HCT116 (cell line): ENCODE data around the gene SEC61A1. TPM values are rescaled to one million over a fixed set of nuclear protein-coding genes. Genes with fewer than 3 reads are reported as not detected.

Source experiments
- ATAC-seq: fragments of 200-7000 bp; cut with Tn5 transposase; 2 replicates; pipeline ENCODE4 v1.9.1; 2020; ENCODE audit warnings: mild to moderate bottlenecking, moderate library complexity
- BruUV-seq: library from RNA; stranded (reverse); fragments of 400-500 nt; replicated peaks from 2 replicates; lab custom pipeline; 2021; lab: Mats Ljungman, UMichigan
- CTCF ChIA-PET: fragments of 300-600 bp; sonication (Branson Sonifier 250); formaldehyde crosslinking; loops from one replicate; lab custom pipeline; 2021; ENCODE audit warnings: antibody characterized with exemption; lab: Charles Lee
- POLR2A ChIA-PET: fragments of 300-600, 350-600 bp; sonication (Branson Sonifier 250); formaldehyde crosslinking; loops from one replicate; lab custom pipeline; 2021; ENCODE audit warnings: antibody characterized with exemption; lab: Charles Lee
- RAD21 ChIA-PET, 2 experiments: fragments of 300-600 bp; sonication (Branson Sonifier 250); formaldehyde crosslinking; loops; one replicate each; lab custom pipeline; 2023; ENCODE audit warnings: low total read pairs in 2 of 2; ENCODE audit not compliant: uncharacterized antibody in 2 of 2, unreplicated experiment in 2 of 2, low non-redundant PET in 1 of 2; lab: Charles Lee
- DNase-seq: peaks from one replicate; pipeline ENCODE4 v3.0.0-alpha.2; 2010; ENCODE audit warnings: low read depth, low spot score
- H2AFZ ChIP-seq: fragments of 200-600 bp; shearing (Covaris generic), sonication (generic); 2 replicates; pipeline ENCODE4 v1.6.1; 2017; ENCODE audit warnings: low read depth, mixed run types, mixed read lengths, antibody characterized with exemption, low read length; ENCODE audit not compliant: poor library complexity, severe bottlenecking
- H3K27ac ChIP-seq: 2 replicates; pipeline ENCODE4 v1.5.1; 2012; ENCODE audit warnings: low read depth, low read length
- H3K27me3 ChIP-seq: fragments of 200-600 bp; sonication (generic); 2 replicates; pipeline ENCODE4 v1.6.1; 2016; ENCODE audit warnings: mixed run types, low read length, mixed read lengths; ENCODE audit not compliant: insufficient read depth
- H3K36me3 ChIP-seq, 2 experiments: fragments of 200-500 bp in 1 of 2; fragments of 200-600 bp in 1 of 2; sonication (Bioruptor generic) in 1 of 2; sonication (generic) in 1 of 2; 2 replicates each; pipeline versions ENCODE4 v1.5.1 to v1.6.1; 2014 to 2016; ENCODE audit warnings: low read length in 2 of 2, inconsistent platforms in 1 of 2, mixed read lengths in 1 of 2, mixed run types in 1 of 2; ENCODE audit not compliant: insufficient read depth in 2 of 2, control insufficient read depth in 1 of 2
- H3K4me1 ChIP-seq, 2 experiments: fragments of 200-600 bp in 1 of 2; sonication (generic) in 1 of 2; 2 replicates each; pipeline versions ENCODE4 v1.5.1 to v1.6.1; 2012 to 2017; ENCODE audit warnings: low read length in 2 of 2, inconsistent platforms in 1 of 2, mild to moderate bottlenecking in 1 of 2, mixed read lengths in 1 of 2, mixed run types in 1 of 2, moderate library complexity in 1 of 2; ENCODE audit not compliant: insufficient read depth in 2 of 2, control insufficient read depth in 1 of 2
- H3K4me2 ChIP-seq: fragments of 200-600 bp; sonication (generic); 2 replicates; pipeline ENCODE4 v1.6.1; 2017; ENCODE audit warnings: mixed run types, low read length, mixed read lengths
- H3K4me3 ChIP-seq, 2 experiments: fragments of 200-600 bp in 1 of 2; sonication (generic) in 1 of 2; replicated peaks in 1 of 2; 2 replicates each; pipeline ENCODE4 v1.5.1; 2011 to 2016; ENCODE audit warnings: low read length in 2 of 2, control low read depth in 1 of 2, low read depth in 1 of 2, mild to moderate bottlenecking in 1 of 2, mixed read lengths in 1 of 2, mixed run types in 1 of 2
- H3K79me2 ChIP-seq: fragments of 200-600 bp; sonication (generic); 2 replicates; pipeline ENCODE4 v1.6.1; 2017; ENCODE audit warnings: mild to moderate bottlenecking, mixed run types, low read length, moderate library complexity, mixed read lengths; ENCODE audit not compliant: insufficient read depth
- H3K9ac ChIP-seq: fragments of 200-600 bp; sonication (generic); 2 replicates; pipeline ENCODE4 v1.6.1; 2016; ENCODE audit warnings: low read length, mixed read lengths
- H3K9me2 ChIP-seq: fragments of 200-600 bp; sonication (generic), shearing (Covaris generic); 2 replicates; pipeline ENCODE4 v1.6.1; 2017; ENCODE audit warnings: mixed run types, mild to moderate bottlenecking, moderate library complexity; ENCODE audit not compliant: insufficient read depth
- H3K9me3 ChIP-seq, 2 experiments: fragments of 200-500 bp in 1 of 2; fragments of 200-600 bp in 1 of 2; sonication (Bioruptor generic) in 1 of 2; sonication (generic) in 1 of 2; 2 replicates each; pipeline ENCODE4 v1.6.1; 2014 to 2017; ENCODE audit warnings: low read length in 2 of 2, mixed read lengths in 2 of 2, inconsistent platforms in 1 of 2, low read depth in 1 of 2, mild to moderate bottlenecking in 1 of 2, mixed run types in 1 of 2, moderate library complexity in 1 of 2; ENCODE audit not compliant: control insufficient read depth in 1 of 2, insufficient read depth in 1 of 2
- H4K20me1 ChIP-seq: fragments of 200-600 bp; sonication (generic), shearing (Covaris generic); 2 replicates; pipeline ENCODE4 v1.6.1; 2017; ENCODE audit warnings: mixed run types, mild to moderate bottlenecking, moderate library complexity; ENCODE audit not compliant: insufficient read depth
- CEBPB ChIP-seq: IDR thresholded peaks from 2 replicates; pipeline ENCODE4 v1.6.1; 2012; ENCODE audit warnings: low read depth
- CTCF ChIP-seq, 3 experiments: fragments of 200-600 bp in 1 of 3; sonication (generic) in 1 of 3; IDR thresholded peaks in 2 of 3; conservative IDR thresholded peaks in 1 of 3; 2 replicates each; pipeline ENCODE4 v1.5.1; 2012 to 2017; ENCODE audit warnings: low read depth in 2 of 3, low read length in 2 of 3, antibody characterized with exemption in 1 of 3, borderline replicate concordance in 1 of 3, control low read depth in 1 of 3, mild to moderate bottlenecking in 1 of 3, mixed read lengths in 1 of 3, mixed run types in 1 of 3, moderate library complexity in 1 of 3; ENCODE audit not compliant: insufficient read depth in 1 of 3
- EGR1 ChIP-seq: IDR thresholded peaks from 2 replicates; pipeline ENCODE4 v1.6.1; 2012; ENCODE audit warnings: low read depth
- EZH2 ChIP-seq: fragments of 200-600 bp; sonication (generic); IDR thresholded peaks from 2 replicates; pipeline ENCODE4 v1.6.1; 2017; ENCODE audit warnings: antibody characterized with exemption, mixed run types
- FOSL1 ChIP-seq: IDR thresholded peaks from 2 replicates; pipeline ENCODE4 v1.6.1; 2012; ENCODE audit warnings: low read depth
- POLR2A ChIP-seq: IDR thresholded peaks from 2 replicates; pipeline ENCODE4 v1.7.0; 2011; ENCODE audit warnings: borderline replicate concordance; ENCODE audit not compliant: insufficient read depth, insufficient read length; ENCODE audit errors: extremely low read depth
- POLR2AphosphoS5 ChIP-seq: IDR thresholded peaks from 2 replicates; pipeline ENCODE4 v1.6.1; 2011; ENCODE audit warnings: mild to moderate bottlenecking, low read depth, low read length, moderate library complexity
- ZNF274 ChIP-seq: fragments of 200-500 bp; sonication (Bioruptor generic); IDR thresholded peaks from 2 replicates; pipeline ENCODE4 v1.6.1; 2014; ENCODE audit warnings: mild to moderate bottlenecking, low read depth, low read length, inconsistent platforms
- intact Hi-C: fragments of 100-400 bp; cut with micrococcal nuclease; formaldehyde crosslinking; loops from 2 replicates; pipeline ENCODE4 v1.10.0; 2022
- total RNA-seq: library from RNA; stranded (reverse); gene quantifications from one replicate; pipeline ENCODE4 v1.2.1, GENCODE V29; 2021; ENCODE audit not compliant: unreplicated experiment
- TF ChIP-seq, protein P1 (sequence below): IDR thresholded peaks from 2 replicates; pipeline ENCODE4 v1.6.1; 2012

Gene SEC61A1
- total RNA-seq, 1 experiment from 2014 or later, result 176 TPM

DNA sequence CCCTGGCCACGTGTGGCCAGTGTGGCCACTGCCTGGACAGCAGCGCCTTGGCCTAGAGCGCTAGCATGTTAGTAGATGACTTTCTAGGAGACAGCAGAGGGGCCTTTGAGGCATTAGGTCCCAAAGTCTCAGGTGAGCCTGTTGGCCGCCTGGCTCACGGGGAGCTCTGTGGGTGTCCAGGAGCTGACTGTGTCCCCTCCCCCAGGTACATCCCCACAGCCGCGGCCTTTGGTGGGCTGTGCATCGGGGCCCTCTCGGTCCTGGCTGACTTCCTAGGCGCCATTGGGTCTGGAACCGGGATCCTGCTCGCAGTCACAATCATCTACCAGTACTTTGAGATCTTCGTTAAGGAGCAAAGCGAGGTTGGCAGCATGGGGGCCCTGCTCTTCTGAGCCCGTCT, 17.0 kb downstream of the SEC61A1 start (continued):
- TF ChIP-seq CEBPB, result no peak
- no peak for TF ChIP-seq EGR1
- no peak for TF ChIP-seq ZNF274
- TF ChIP-seq FOSL1, result no peak
- TF ChIP-seq, protein P1, sequence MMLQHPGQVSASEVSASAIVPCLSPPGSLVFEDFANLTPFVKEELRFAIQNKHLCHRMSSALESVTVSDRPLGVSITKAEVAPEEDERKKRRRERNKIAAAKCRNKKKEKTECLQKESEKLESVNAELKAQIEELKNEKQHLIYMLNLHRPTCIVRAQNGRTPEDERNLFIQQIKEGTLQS, result no peak
- no peak for TF ChIP-seq POLR2AphosphoS5
- no peak for TF ChIP-seq POLR2A

DNA sequence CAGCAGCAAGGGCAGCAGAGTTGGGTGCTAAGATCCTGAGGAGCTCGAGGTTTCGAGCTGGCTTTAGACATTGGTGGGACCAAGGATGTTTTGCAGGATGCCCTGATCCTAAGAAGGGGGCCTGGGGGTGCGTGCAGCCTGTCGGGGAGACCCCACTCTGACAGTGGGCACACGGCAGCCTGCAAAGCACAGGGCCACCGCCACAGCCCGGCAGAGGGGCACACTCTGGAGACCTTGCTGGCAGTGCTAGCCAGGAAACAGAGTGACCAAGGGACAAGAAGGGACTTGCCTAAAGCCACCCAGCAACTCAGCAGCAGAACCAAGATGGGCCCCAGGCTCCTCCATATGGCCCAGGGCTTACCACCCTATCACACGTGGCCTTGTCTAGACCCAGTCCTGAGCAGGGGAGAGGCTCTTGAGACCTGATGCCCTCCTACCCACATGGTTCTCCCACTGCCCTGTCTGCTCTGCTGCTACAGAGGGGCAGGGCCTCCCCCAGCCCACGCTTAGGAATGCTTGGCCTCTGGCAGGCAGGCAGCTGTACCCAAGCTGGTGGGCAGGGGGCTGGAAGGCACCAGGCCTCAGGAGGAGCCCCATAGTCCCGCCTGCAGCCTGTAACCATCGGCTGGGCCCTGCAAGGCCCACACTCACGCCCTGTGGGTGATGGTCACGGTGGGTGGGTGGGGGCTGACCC, 18.8 kb downstream of the SEC61A1 start:
- Histone ChIP-seq H3K9ac (no peak overlapping the region), H4K20me1 (peaks cover 11% of the 10 kb centered on the region; the same call in 1 of the 2 replicates)
- CTCF ChIA-PET, result no interaction called here

More for the DNA sequence above, 18.8 kb downstream of the SEC61A1 start:
- no peak overlapping the region for H2AFZ ChIP-seq
- H3K4me2 ChIP-seq, result no peak overlapping the region
- no peak for DNase-seq
- intact Hi-C loops, result no loop called here
- peaks cover 63% of the 10 kb centered on the region for H3K79me2 ChIP-seq
- H3K27ac ChIP-seq, result peak overlapping the region; percentile 42; the same call in 1 of the 2 replicates
- BruUV-seq, result no TSS peak
- RAD21 ChIA-PET, result no interaction called here
- TF ChIP-seq EZH2, result no peak
- no peak for TF ChIP-seq POLR2AphosphoS5
- TF ChIP-seq CTCF (IDR thresholded peaks at IDR 0.05 in 2 of 3, conservative IDR thresholded peaks at IDR 0.05 in 1 of 3; ENCODE audit: borderline replicate concordance in 1 of 3, insufficient read depth in 1 of 3, low read depth in 2 of 3, low read length in 2 of 3), result no peak
- TF ChIP-seq, all 23 proteins: peak for 0
- ATAC-seq, result no peak
- no peaks in the 10 kb centered on the region for H3K9me2 ChIP-seq
- POLR2A ChIA-PET, result no interaction called here
- no peaks in the 10 kb centered on the region for H3K9me3 ChIP-seq
- no peaks in the 10 kb centered on the region for H3K27me3 ChIP-seq
- H3K4me3 ChIP-seq, result no peak overlapping the region
- peaks cover 9 to 14% of the 10 kb centered on the region in 2 experiments for H3K4me1 ChIP-seq
- peaks cover 48 to 77% of the 10 kb centered on the region in 2 experiments for H3K36me3 ChIP-seq
